Neutrophil (primary cell): ENCODE measurements around the gene THAP12.

ENCODE experiments used
- H3K27ac ChIP-seq: fragments of 200-600 bp; sonication (generic); 2 replicates; pipeline ENCODE4 v1.5.1; 2016; ENCODE audit warnings: mild to moderate bottlenecking, moderate library complexity
- H3K27me3 ChIP-seq: fragments of 200-600 bp; sonication (generic); 2 replicates; pipeline ENCODE4 v1.6.0; 2016; ENCODE audit warnings: mild to moderate bottlenecking
- H3K36me3 ChIP-seq: fragments of 200-600 bp; sonication (generic); 2 replicates; pipeline ENCODE4 v1.5.1; 2017
- H3K4me1 ChIP-seq, 2 experiments: fragments of 200-600 bp in 1 of 2; sonication (generic) in 1 of 2; 1 replicate in 1 of 2; 2 replicates in 1 of 2; pipeline versions ENCODE4 v1.5.1 to v1.6.1; 2013 to 2016; ENCODE audit warnings: low read depth in 1 of 2, low read length in 1 of 2, mild to moderate bottlenecking in 1 of 2, moderate library complexity in 1 of 2; ENCODE audit not compliant: control insufficient read depth in 1 of 2, insufficient read depth in 1 of 2
- H3K4me3 ChIP-seq, 2 experiments: fragments of 200-600 bp in 1 of 2; sonication (generic) in 1 of 2; 1 replicate in 1 of 2; 2 replicates in 1 of 2; pipeline ENCODE4 v1.5.1; 2013 to 2016; ENCODE audit warnings: low read depth in 1 of 2, low read length in 1 of 2, mild to moderate bottlenecking in 1 of 2, moderate library complexity in 1 of 2
- H3K9me3 ChIP-seq: fragments of 200-600 bp; sonication (generic); 2 replicates; pipeline ENCODE4 v1.5.1; 2016
- CTCF ChIP-seq: fragments of 200-600 bp; sonication (generic); IDR thresholded peaks from 2 replicates; pipeline ENCODE4 v1.5.1; 2016; ENCODE audit warnings: antibody characterized with exemption

The THAP12 gene

GRCh38 chr11:76335842-76336241, 45.1 kb downstream of the THAP12 start:
- Histone ChIP-seq H3K36me3 (no peaks in the 10 kb centered on the region), H3K9me3 (no peaks in the 10 kb centered on the region), H3K4me3 (no peak overlapping the region), H3K27ac (peak overlapping the region; percentile 78), H3K4me1 (peaks cover 30 to 35% of the 10 kb centered on the region in 2 experiments), H3K27me3 (no peaks in the 10 kb centered on the region)
- TF ChIP-seq CTCF, result no peak

GRCh38 chr11:76334826-76335389, 46.0 kb downstream of the THAP12 start:
- H3K9me3 ChIP-seq, result no peaks in the 10 kb centered on the region
- no peak for TF ChIP-seq CTCF
- H3K27me3 ChIP-seq, result no peaks in the 10 kb centered on the region
- peaks cover 30 to 35% of the 10 kb centered on the region in 2 experiments for H3K4me1 ChIP-seq
- no peaks in the 10 kb centered on the region for H3K36me3 ChIP-seq
- H3K4me3 ChIP-seq, result no peak overlapping the region
- peak overlapping the region; percentile 78 for H3K27ac ChIP-seq

GRCh38 chr11:76330651-76331050, 50.3 kb downstream of the THAP12 start:
- Histone ChIP-seq H3K4me3 (no peak overlapping the region), H3K36me3 (no peaks in the 10 kb centered on the region), H3K27me3 (peaks cover 5% of the 10 kb centered on the region), H3K9me3 (no peaks in the 10 kb centered on the region), H3K27ac (no peak overlapping the region), H3K4me1 (peaks cover 4 to 5% of the 10 kb centered on the region in 2 experiments)
- no peak for TF ChIP-seq CTCF

GRCh38 chr11:76329983-76330382, 50.9 kb downstream of the THAP12 start:
- no peak overlapping the region for H3K27ac ChIP-seq
- H3K4me1 ChIP-seq, result no peaks in the 10 kb centered on the region
- no peak for TF ChIP-seq CTCF
- no peaks in the 10 kb centered on the region for H3K36me3 ChIP-seq
- no peak overlapping the region for H3K4me3 ChIP-seq
- H3K9me3 ChIP-seq, result no peaks in the 10 kb centered on the region
- peaks cover 6% of the 10 kb centered on the region for H3K27me3 ChIP-seq

- H3K27ac ChIP-seq, result no peak overlapping the region
- no peak overlapping the region for H3K4me3 ChIP-seq
- no peaks in the 10 kb centered on the region for H3K9me3 ChIP-seq
- no peaks in the 10 kb centered on the region for H3K36me3 ChIP-seq
- peaks cover 11% of the 10 kb centered on the region for H3K27me3 ChIP-seq
- no peak for TF ChIP-seq CTCF
- no peaks in the 10 kb centered on the region for H3K4me1 ChIP-seq
These were observed 51.8 kb downstream of the THAP12 start for GRCh38 chr11:76329084-76329648.
